Measurements from ENCODE around the gene LRIF1.

Gene LRIF1

GRCh38 chr1:110915804-110916203 lies 47.9 kb downstream of the LRIF1 start:
- no peak overlapping the region for H3K27ac ChIP-seq (ENCODE audit: low read length)

GRCh38 chr1:110914676-110915075 lies 49.0 kb downstream of the LRIF1 start:
- H3K4me1 ChIP-seq (ENCODE audit: insufficient read depth, low read length), result peaks cover 18% of the 10 kb centered on the region
- H3K4me3 ChIP-seq (ENCODE audit: low read depth in 1 of 2, low read length in 2 of 2), result no peak overlapping the region
- no peak overlapping the region for H3K4me2 ChIP-seq (ENCODE audit: insufficient read depth, low read length)
- no peaks in the 10 kb centered on the region for H3K79me2 ChIP-seq (ENCODE audit: insufficient read depth, low read length)
- no peak for DNase-seq
- H2AFZ ChIP-seq (ENCODE audit: low read depth, low read length), result no peak overlapping the region
- H3K9me3 ChIP-seq (ENCODE audit: insufficient read depth, low read length, severe bottlenecking), result no peaks in the 10 kb centered on the region
- ATAC-seq (ENCODE audit: insufficient read depth, low read depth), result no peak
- H3K36me3 ChIP-seq (ENCODE audit: insufficient read depth, low read length), result no peaks in the 10 kb centered on the region
- TF ChIP-seq CTCF (IDR thresholded peaks at IDR 0.05; ENCODE audit: borderline replicate concordance, extremely low read depth, low read length, poor library complexity, severe bottlenecking), result no peak
- no peak for TF ChIP-seq EZH2 (IDR thresholded peaks at IDR 0.05; ENCODE audit: borderline replicate concordance, low read depth, low read length, severe bottlenecking)
- no peak overlapping the region for H3K9ac ChIP-seq (ENCODE audit: low read depth, low read length)
- no peaks in the 10 kb centered on the region for H4K20me1 ChIP-seq (ENCODE audit: insufficient read depth, low read length)
- no peaks in the 10 kb centered on the region for H3K27me3 ChIP-seq (ENCODE audit: insufficient read depth, low read length, poor library complexity)
- no peak overlapping the region for H3K27ac ChIP-seq (ENCODE audit: low read length)

More at GRCh38 chr1:110915804-110916203, 47.9 kb downstream of the LRIF1 start:
- Histone ChIP-seq H3K4me1 (ENCODE audit: insufficient read depth, low read length) (peaks cover 18% of the 10 kb centered on the region), H3K4me2 (ENCODE audit: insufficient read depth, low read length) (no peak overlapping the region; the same call in 1 of the 2 replicates), H2AFZ (ENCODE audit: low read depth, low read length) (no peak overlapping the region), H3K27me3 (ENCODE audit: insufficient read depth, low read length, poor library complexity) (no peaks in the 10 kb centered on the region), H3K79me2 (ENCODE audit: insufficient read depth, low read length) (no peaks in the 10 kb centered on the region), H3K4me3 (ENCODE audit: low read depth in 1 of 2, low read length in 2 of 2) (no peak overlapping the region), H4K20me1 (ENCODE audit: insufficient read depth, low read length) (no peaks in the 10 kb centered on the region), H3K36me3 (ENCODE audit: insufficient read depth, low read length) (no peaks in the 10 kb centered on the region), H3K9ac (ENCODE audit: low read depth, low read length) (no peak overlapping the region), H3K9me3 (ENCODE audit: insufficient read depth, low read length, severe bottlenecking) (no peaks in the 10 kb centered on the region)
- ATAC-seq (ENCODE audit: insufficient read depth, low read depth) (no peak), DNase-seq (no peak)
- TF ChIP-seq CTCF (IDR thresholded peaks at IDR 0.05; ENCODE audit: borderline replicate concordance, extremely low read depth, low read length, poor library complexity, severe bottlenecking) (no peak), EZH2 (IDR thresholded peaks at IDR 0.05; ENCODE audit: borderline replicate concordance, low read depth, low read length, severe bottlenecking) (no peak)

- H2AFZ ChIP-seq (ENCODE audit: low read depth, low read length), result no peak overlapping the region
- H3K79me2 ChIP-seq (ENCODE audit: insufficient read depth, low read length), result no peaks in the 10 kb centered on the region
- TF ChIP-seq EZH2 (IDR thresholded peaks at IDR 0.05; ENCODE audit: borderline replicate concordance, low read depth, low read length, severe bottlenecking) (no peak), CTCF (IDR thresholded peaks at IDR 0.05; ENCODE audit: borderline replicate concordance, extremely low read depth, low read length, poor library complexity, severe bottlenecking) (no peak)
- no peak overlapping the region for H3K27ac ChIP-seq (ENCODE audit: low read length)
- H3K9me3 ChIP-seq (ENCODE audit: insufficient read depth, low read length, severe bottlenecking), result no peaks in the 10 kb centered on the region
- no peak overlapping the region for H3K9ac ChIP-seq (ENCODE audit: low read depth, low read length)
- H3K4me1 ChIP-seq (ENCODE audit: insufficient read depth, low read length), result peaks cover 18% of the 10 kb centered on the region
- H4K20me1 ChIP-seq (ENCODE audit: insufficient read depth, low read length), result no peaks in the 10 kb centered on the region
- no peaks in the 10 kb centered on the region for H3K36me3 ChIP-seq (ENCODE audit: insufficient read depth, low read length)
- no peak overlapping the region for H3K4me2 ChIP-seq (ENCODE audit: insufficient read depth, low read length)
- ATAC-seq (ENCODE audit: insufficient read depth, low read depth) (no peak), DNase-seq (no peak)
- no peak overlapping the region for H3K4me3 ChIP-seq (ENCODE audit: low read depth in 1 of 2, low read length in 2 of 2)
- H3K27me3 ChIP-seq (ENCODE audit: insufficient read depth, low read length, poor library complexity), result no peaks in the 10 kb centered on the region
Measured at GRCh38 chr1:110912784-110913183, 50.9 kb downstream of the LRIF1 start.

Data from DND-41 (cell line).